A549 (cell line): Measurements from ENCODE around the gene MTG2. TPM values are rescaled to one million over a fixed set of nuclear protein-coding genes. Genes with fewer than 3 reads are reported as not detected.

Experiments
- ATAC-seq, 2 experiments: fragments of 200-7000 bp in 1 of 2; fragments of >200 bp in 1 of 2; cut with Nextera tagmentation in 1 of 2; cut with Tn5 transposase in 1 of 2; 3 replicates each; pipeline versions ENCODE4 v1.8.0 to v1.9.1; 2018 to 2020; ENCODE audit warnings: mild to moderate bottlenecking in 1 of 2, moderate library complexity in 1 of 2
- CTCF ChIA-PET: fragments of 300-600 bp; sonication (Branson Sonifier 250); formaldehyde crosslinking; extraction: SDS; loops from one replicate; lab custom pipeline; 2021; ENCODE audit warnings: antibody characterized with exemption, inconsistent platforms; lab: Yijun Ruan, JAX
- POLR2A ChIA-PET: fragments of 350-600 bp; formaldehyde crosslinking; extraction: SDS; loops from one replicate; lab custom pipeline; 2021; ENCODE audit warnings: antibody characterized with exemption, inconsistent platforms; lab: Yijun Ruan, JAX
- DNase-seq, 2 experiments: peaks; one replicate each; pipeline versions ENCODE4 v3.0.0 to v3.0.0-alpha.2; 2011 to 2016; ENCODE audit warnings: low read depth in 1 of 2, low spot score in 1 of 2
- FAIRE-seq: peaks from 2 replicates; lab custom pipeline; 2011; peaks lifted over from hg19 to GRCh38; lab: Jason Lieb, UNC
- H3K27ac ChIP-seq, 2 experiments: fragments of >200 bp; sonication (Bioruptor Twin); formaldehyde crosslinking; 3 replicates each; pipeline ENCODE4 v1.5.1; 2016 to 2017
- H3K4me1 ChIP-seq: fragments of >200 bp; sonication (Bioruptor Twin); formaldehyde crosslinking; 3 replicates; pipeline ENCODE4 v1.6.1; 2016
- H3K4me2 ChIP-seq: fragments of >200 bp; sonication (Bioruptor Twin); formaldehyde crosslinking; 3 replicates; pipeline ENCODE4 v1.6.1; 2016
- H3K4me3 ChIP-seq: fragments of >200 bp; sonication (Bioruptor Twin); formaldehyde crosslinking; 3 replicates; pipeline ENCODE4 v1.5.1; 2016
- H3K9me3 ChIP-seq: fragments of >200 bp; sonication (Bioruptor Twin); formaldehyde crosslinking; 3 replicates; pipeline ENCODE4 v1.6.1; 2016
- CBX8 ChIP-seq: fragments of 200-600 bp; sonication (generic); IDR thresholded peaks from 2 replicates; pipeline ENCODE4 v1.6.1; 2016
- EHMT2 ChIP-seq: fragments of 200-600 bp; sonication (generic); IDR thresholded peaks from 2 replicates; pipeline ENCODE4 v1.6.1; 2016; ENCODE audit warnings: antibody characterized with exemption, low read depth, mild to moderate bottlenecking, moderate library complexity
- FOSL2 ChIP-seq, 2 experiments: fragments of 450-650 bp in 1 of 2; fragments of >200 bp in 1 of 2; sonication (Bioruptor Twin) in 1 of 2; formaldehyde crosslinking; IDR thresholded peaks; 2 replicates each; pipeline versions ENCODE4 v1.5.0 to v1.6.1; 2016 to 2020; ENCODE audit warnings: mild to moderate bottlenecking in 1 of 2, moderate library complexity in 1 of 2
- FOXS1 ChIP-seq: fragments of 250-450 bp; sonication (Bioruptor Pico); IDR thresholded peaks from 2 replicates; pipeline ENCODE4 v1.5.0; 2020; ENCODE audit warnings: mild to moderate bottlenecking, moderate library complexity
- HOXB13 ChIP-seq: fragments of 250-450 bp; sonication (Bioruptor Pico); IDR thresholded peaks from 2 replicates; pipeline ENCODE4 v1.5.0; 2020; ENCODE audit warnings: low read depth, mild to moderate bottlenecking, moderate library complexity
- JUN ChIP-seq, 2 experiments: fragments of >200 bp; sonication (Bioruptor Twin); formaldehyde crosslinking; IDR thresholded peaks; 2 replicates in 1 of 2; 3 replicates in 1 of 2; pipeline ENCODE4 v1.6.1; 2016 to 2017
- KDM5A ChIP-seq: fragments of 200-600 bp; sonication (generic); IDR thresholded peaks from 2 replicates; pipeline ENCODE4 v1.6.1; 2016; ENCODE audit warnings: antibody characterized with exemption, mild to moderate bottlenecking
- MAFK ChIP-seq: fragments of 450-650 bp; IDR thresholded peaks from 2 replicates; pipeline ENCODE4 v1.6.1; 2014; ENCODE audit not compliant: partially characterized antibody
- MAZ ChIP-seq: fragments of 150-350 bp; IDR thresholded peaks from 2 replicates; pipeline ENCODE4 v1.6.1; 2014; ENCODE audit warnings: antibody characterized with exemption, low read depth, low read length, borderline replicate concordance
- MYC ChIP-seq: IDR thresholded peaks from 2 replicates; pipeline ENCODE4 v1.6.1; 2012; ENCODE audit warnings: mild to moderate bottlenecking, inconsistent platforms, low read length, improper control_type of control experiment, borderline replicate concordance
- NPAS2 ChIP-seq: fragments of 250-450 bp; sonication (Bioruptor Pico); IDR thresholded peaks from 2 replicates; pipeline ENCODE4 v1.8.0; 2022; ENCODE audit warnings: mild to moderate bottlenecking, moderate library complexity, borderline replicate concordance
- PHF8 ChIP-seq: fragments of 200-600 bp; sonication (generic); IDR thresholded peaks from 2 replicates; pipeline ENCODE4 v1.6.1; 2016; ENCODE audit warnings: low read depth, mild to moderate bottlenecking, antibody characterized with exemption, moderate library complexity, borderline replicate concordance
- RCOR1 ChIP-seq: fragments of 150-350 bp; IDR thresholded peaks from 2 replicates; pipeline ENCODE4 v1.6.1; 2014; ENCODE audit warnings: antibody characterized with exemption, low read length, low read depth
- SREBF2 ChIP-seq: fragments of 450-650 bp; IDR thresholded peaks from 2 replicates; pipeline ENCODE4 v1.6.1; 2014; ENCODE audit warnings: mild to moderate bottlenecking, moderate library complexity
- TFCP2L1 ChIP-seq: fragments of 250-450 bp; sonication (Bioruptor Pico); IDR thresholded peaks from 2 replicates; pipeline ENCODE4 v1.5.0; 2021; ENCODE audit warnings: mild to moderate bottlenecking
- ZNF302 ChIP-seq: fragments of 250-450 bp; sonication (Bioruptor Pico); IDR thresholded peaks from 2 replicates; pipeline ENCODE4 v1.9.0; 2021; ENCODE audit warnings: inconsistent platforms, mild to moderate bottlenecking, moderate library complexity
- WGBS: methylation state at CpG from one replicate; pipeline ENCODE4 v1.1.6; 2017; ENCODE audit errors: missing lambda C conversion rate; 5-methylcytosine and 5-hydroxymethylcytosine counted together
- polyA plus RNA-seq, 4 experiments: library from polyadenylated mRNA; depleted of rRNA in 3 of 4; stranded (reverse); fragments of >200 nt; fragmentation: RNase III in 1 of 4; extraction: RNeasy Plus Mini Kit Qiagen cat#74134 plus additional on column Dnase treatment in 1 of 4; gene quantifications; 2 replicates in 3 of 4; 3 replicates in 1 of 4; pipeline ENCODE4 v1.2.3, GENCODE V29; 2011 to 2017
- TF ChIP-seq, protein P1 (sequence below): IDR thresholded peaks from 2 replicates; pipeline ENCODE4 v1.6.1; 2012; ENCODE audit warnings: low read depth, borderline replicate concordance
- TF ChIP-seq, protein P2 (sequence below): fragments of 250-450 bp; sonication (Bioruptor Pico); IDR thresholded peaks from 2 replicates; pipeline ENCODE4 v1.5.0; 2021; ENCODE audit warnings: mild to moderate bottlenecking, moderate library complexity, borderline replicate concordance
- TF ChIP-seq, protein P3 (sequence below): fragments of 150-350 bp; IDR thresholded peaks from 2 replicates; pipeline ENCODE4 v1.6.1; 2014; ENCODE audit warnings: low read depth, mild to moderate bottlenecking, low read length

MTG2 gene
- polyA plus RNA-seq, 2 of the 4 experiments (the other 2 are of a cell fraction), result 21.9 to 28.7 TPM

DNA sequence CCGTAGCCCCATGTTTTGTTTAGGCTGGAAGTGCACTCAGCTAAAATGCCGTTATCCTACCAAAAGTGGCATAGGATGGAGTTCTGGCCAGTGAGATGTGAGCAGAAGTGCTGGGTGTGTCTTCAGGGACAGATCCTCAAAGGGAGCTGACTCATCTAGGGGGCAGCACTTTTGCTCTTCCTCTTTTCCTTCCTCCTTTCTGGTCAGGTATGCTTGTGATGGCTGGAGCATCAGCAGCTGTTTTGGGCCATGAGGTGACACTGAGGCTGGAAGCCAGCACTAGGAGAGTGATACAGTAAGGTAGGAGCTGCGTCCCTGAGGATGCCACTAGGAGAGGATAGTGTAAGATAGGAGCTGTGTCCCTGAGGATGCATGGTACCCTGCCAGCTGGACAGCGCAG, 50.9 kb downstream of the MTG2 start (continued):
- no peak for TF ChIP-seq KDM5A
- TF ChIP-seq RCOR1, result no peak
- no peak for TF ChIP-seq FOXS1 (CRISPR knock-in tag)

DNA sequence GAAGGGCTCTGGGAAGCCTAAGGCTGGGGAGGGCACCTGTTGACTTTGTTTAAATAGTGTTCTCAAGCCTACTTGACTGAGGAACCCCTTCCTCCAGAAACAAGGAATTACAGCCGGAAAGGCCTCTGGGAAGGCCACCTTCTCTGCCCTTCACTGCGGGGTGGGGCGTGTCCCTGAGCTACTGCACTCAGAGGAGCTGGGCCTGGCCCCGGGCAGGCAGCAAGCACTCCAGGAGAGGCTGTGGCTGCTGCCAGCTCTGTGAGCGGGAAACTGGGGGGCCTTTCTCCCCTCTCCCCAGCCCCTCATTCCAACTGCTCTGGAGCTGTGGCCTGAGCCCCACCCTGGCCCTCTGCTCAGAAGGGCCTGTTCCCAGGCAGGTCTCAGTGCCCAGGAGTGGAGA, 51.5 kb downstream of the MTG2 start:
- DNase-seq (no peak), ATAC-seq (no peak), FAIRE-seq (no peak)
- H3K4me1 ChIP-seq, result peaks cover 5% of the 10 kb centered on the region; the same call in 1 of the 3 replicates
- 30% methylated on average over 4 of the region's 5 CpGs for WGBS
- H3K27ac ChIP-seq, result no peak overlapping the region
- ChIA-PET CTCF (interaction anchor here (0.7 to 2.1 kb wide), 3 partner anchors 8 to 33 kb away, joined by 3 to 6 read pairs (median 3); no protein-coding TSS in a partner anchor), POLR2A (no interaction called here)
- TF ChIP-seq FOXS1 (CRISPR knock-in tag), result no peak
- no peak for TF ChIP-seq HOXB13 (CRISPR knock-in tag)
- no peak for TF ChIP-seq ZNF302 (CRISPR knock-in tag)
- TF ChIP-seq, protein P1, sequence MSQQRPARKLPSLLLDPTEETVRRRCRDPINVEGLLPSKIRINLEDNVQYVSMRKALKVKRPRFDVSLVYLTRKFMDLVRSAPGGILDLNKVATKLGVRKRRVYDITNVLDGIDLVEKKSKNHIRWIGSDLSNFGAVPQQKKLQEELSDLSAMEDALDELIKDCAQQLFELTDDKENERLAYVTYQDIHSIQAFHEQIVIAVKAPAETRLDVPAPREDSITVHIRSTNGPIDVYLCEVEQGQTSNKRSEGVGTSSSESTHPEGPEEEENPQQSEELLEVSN, result no peak
- TF ChIP-seq, protein P2, sequence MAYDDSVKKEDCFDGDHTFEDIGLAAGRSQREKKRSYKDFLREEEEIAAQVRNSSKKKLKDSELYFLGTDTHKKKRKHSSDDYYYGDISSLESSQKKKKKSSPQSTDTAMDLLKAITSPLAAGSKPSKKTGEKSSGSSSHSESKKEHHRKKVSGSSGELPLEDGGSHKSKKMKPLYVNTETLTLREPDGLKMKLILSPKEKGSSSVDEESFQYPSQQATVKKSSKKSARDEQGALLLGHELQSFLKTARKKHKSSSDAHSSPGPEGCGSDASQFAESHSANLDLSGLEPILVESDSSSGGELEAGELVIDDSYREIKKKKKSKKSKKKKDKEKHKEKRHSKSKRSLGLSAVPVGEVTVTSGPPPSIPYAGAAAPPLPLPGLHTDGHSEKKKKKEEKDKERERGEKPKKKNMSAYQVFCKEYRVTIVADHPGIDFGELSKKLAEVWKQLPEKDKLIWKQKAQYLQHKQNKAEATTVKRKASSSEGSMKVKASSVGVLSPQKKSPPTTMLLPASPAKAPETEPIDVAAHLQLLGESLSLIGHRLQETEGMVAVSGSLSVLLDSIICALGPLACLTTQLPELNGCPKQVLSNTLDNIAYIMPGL, result no peak
- TF ChIP-seq MYC, result no peak
- TF ChIP-seq PHF8, result no peak
- TF ChIP-seq, protein P3, sequence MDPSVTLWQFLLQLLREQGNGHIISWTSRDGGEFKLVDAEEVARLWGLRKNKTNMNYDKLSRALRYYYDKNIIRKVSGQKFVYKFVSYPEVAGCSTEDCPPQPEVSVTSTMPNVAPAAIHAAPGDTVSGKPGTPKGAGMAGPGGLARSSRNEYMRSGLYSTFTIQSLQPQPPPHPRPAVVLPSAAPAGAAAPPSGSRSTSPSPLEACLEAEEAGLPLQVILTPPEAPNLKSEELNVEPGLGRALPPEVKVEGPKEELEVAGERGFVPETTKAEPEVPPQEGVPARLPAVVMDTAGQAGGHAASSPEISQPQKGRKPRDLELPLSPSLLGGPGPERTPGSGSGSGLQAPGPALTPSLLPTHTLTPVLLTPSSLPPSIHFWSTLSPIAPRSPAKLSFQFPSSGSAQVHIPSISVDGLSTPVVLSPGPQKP, result no peak
- TF ChIP-seq JUN (IDR thresholded peaks at IDR 0.05), result no peak
- no peak for TF ChIP-seq MAFK
- no peak for TF ChIP-seq NPAS2 (CRISPR knock-in tag)
- no peak for TF ChIP-seq SREBF2
- TF ChIP-seq CBX8, result no peak
- TF ChIP-seq TFCP2L1 (CRISPR knock-in tag), result no peak
- no peak overlapping the region for H3K4me3 ChIP-seq
- no peaks in the 10 kb centered on the region for H3K9me3 ChIP-seq
- H3K4me2 ChIP-seq, result no peak overlapping the region

DNA sequence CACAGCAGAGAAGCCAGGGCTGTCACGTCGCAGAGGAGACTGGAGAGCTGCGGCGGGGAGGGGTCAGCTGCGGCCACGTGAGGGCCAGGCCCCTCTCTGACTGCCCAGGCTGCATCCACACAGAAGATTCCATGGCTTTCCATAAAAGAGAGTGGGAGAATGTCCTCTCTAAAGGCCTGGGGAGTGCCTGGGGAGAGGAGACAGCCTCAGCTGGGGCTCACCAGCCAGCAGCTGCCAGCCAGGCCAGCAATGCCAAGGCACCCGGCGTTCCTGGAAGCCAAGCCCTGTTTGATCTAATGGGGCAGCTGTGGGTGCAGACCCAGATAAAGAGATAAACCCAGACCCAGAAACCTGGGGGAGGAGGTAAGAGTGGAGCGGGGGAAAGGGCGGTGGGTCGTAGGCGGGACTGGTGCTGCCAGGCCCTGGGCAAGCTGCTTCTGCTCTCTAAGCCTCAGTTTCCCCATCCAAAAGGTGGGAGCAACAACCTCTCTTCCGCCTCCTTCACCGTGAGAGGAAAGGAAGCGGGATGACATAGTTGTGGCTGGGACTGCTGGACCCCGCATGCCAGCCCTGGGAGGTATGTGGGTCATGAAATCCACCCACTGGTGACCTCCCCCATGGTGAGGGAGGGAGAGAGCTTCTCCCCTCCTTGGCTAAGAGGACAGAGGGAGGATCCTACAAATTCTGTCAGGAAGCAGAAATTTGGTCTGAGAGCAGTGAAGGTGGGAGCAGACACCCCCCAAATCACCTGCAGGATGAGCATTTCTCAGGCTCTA, 52.4 kb downstream of the MTG2 start:
- ATAC-seq (no peak), FAIRE-seq (no peak), DNase-seq (no peak)
- Histone ChIP-seq H3K4me3 (no peak overlapping the region), H3K27ac (no peak overlapping the region), H3K4me1 (peaks cover 8% of the 10 kb centered on the region; the same call in 1 of the 3 replicates), H3K4me2 (no peak overlapping the region), H3K9me3 (no peaks in the 10 kb centered on the region)
- TF ChIP-seq FOSL2 (IDR thresholded peaks at IDR 0.05), result no peak
- no peak for TF ChIP-seq FOSL2 (CRISPR knock-in tag; IDR thresholded peaks at IDR 0.05)
- TF ChIP-seq EHMT2, result no peak
- TF ChIP-seq MAZ, result no peak
- TF ChIP-seq, protein P3, result no peak
- 65% methylated on average over 16 of the region's 16 CpGs for WGBS
- POLR2A ChIA-PET, result no interaction called here
- CTCF ChIA-PET, result interaction anchor here (1.3 to 2.1 kb wide), 3 partner anchors 9 to 14 kb away, joined by 3 to 6 read pairs (median 3); no protein-coding TSS in a partner anchor
